ENCODE results near the gene C20orf144.
"Not testable (repeated sequence)": the region's sequence is repeated elsewhere in the genome, so short reads cannot be mapped to it uniquely, and the experiment has no call there.

C20orf144 gene

DNA sequence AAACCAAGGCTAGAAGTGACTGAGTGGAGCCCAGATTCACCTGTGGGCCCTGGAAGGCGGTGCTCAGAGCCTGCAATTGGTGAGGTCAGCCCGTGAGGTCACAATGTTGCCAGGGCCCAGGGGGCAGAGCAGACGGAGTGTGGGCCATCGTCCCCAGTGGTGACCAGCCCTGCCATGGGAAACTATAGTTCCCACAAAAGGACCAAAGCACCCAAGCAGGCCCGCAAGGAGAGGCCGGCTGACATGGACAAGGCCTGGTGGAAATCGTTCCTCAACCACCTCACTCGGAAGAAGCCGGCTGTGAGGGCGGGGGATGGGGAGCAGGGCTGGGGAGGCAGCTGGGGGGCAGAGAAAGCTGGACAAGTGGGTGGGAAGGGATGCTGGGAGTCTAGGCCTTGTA lies at the start of gene C20orf144:
TSS of gene C20orf144 (plus strand) at position 156 of the 400 bp plus-strand sequence. CDS start at position 175, 19 bp downstream.
- DNase-seq (ENCODE audit: extremely low read depth in 1 of 2, low read depth in 1 of 2), result no peak

GRCh38 chr20:33621717-33622400 lies 40.3 kb upstream of the C20orf144 start:
- no peak for DNase-seq (ENCODE audit: extremely low read depth in 1 of 2, low read depth in 1 of 2)

- DNase-seq (ENCODE audit: extremely low read depth in 1 of 2, low read depth in 1 of 2), result no peak
These were observed 39.3 kb upstream of the C20orf144 start for GRCh38 chr20:33622705-33623365.

- DNase-seq (ENCODE audit: extremely low read depth in 1 of 2, low read depth in 1 of 2), result no peak
These were observed 37.7 kb upstream of the C20orf144 start for GRCh38 chr20:33624399-33624798.

DNA sequence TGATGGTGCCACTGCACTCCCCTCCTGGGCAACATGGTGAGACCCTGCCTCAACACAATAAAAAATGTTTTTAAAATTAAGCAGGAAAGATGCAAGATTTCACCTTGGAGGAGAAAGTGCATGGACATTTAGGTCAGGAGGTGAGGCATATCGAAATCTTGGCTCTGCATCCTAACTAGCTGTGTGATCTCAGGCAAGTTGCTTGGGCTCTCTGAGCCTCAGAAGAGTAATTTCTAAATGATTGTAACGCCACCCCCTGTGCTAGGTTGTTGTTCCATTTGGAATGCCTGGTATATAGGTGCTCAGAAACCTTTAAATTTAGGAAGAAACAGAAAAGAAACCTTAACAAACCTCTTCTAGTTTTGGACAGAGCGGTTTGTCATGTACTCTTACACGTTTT lies 35.9 kb upstream of the C20orf144 start:
- no peak for DNase-seq (ENCODE audit: extremely low read depth in 1 of 2, low read depth in 1 of 2)

- no peak for DNase-seq (ENCODE audit: extremely low read depth in 1 of 2, low read depth in 1 of 2)
These were observed 34.4 kb upstream of the C20orf144 start for GRCh38 chr20:33627577-33628216.

DNA sequence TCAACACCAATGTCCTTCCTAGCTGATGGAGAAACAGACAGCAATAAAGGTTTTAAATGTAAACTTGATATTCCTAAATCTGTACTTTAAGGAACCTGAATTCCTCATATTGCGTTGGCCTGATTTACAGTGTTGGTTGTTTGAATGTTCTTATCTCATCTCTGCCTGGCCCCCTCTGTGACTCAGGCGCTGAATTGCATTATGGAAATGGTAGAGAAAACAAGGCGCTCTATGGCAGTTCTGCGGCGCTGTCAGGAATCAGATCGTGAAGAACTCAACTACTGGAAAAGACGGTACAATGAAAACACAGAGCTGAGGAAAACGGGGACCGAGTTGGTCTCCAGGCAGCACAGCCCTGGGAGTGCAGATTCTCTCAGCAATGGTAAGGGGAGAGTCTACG lies 32.6 kb upstream of the C20orf144 start:
- DNase-seq (ENCODE audit: extremely low read depth in 1 of 2, low read depth in 1 of 2), result no peak

DNA sequence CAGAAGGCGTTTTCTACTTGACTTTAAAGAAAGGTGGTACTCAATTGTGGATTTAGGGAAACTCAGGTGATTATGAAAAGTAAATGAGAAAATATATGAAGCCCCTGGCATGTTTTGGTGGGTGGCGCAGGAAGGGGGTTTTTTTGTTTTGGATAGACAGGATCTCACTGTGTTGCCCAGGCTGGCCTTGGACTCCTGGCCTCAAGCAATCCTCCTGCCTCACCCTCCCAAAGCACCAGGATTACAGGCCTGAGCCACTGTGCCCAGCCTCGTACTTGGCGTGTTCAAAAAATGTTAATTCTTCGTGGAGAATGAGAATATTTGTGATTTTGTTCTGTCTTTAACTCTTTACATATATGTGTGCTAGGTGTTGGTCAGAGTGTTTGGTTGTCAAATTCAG lies 32.1 kb upstream of the C20orf144 start:
- DNase-seq (ENCODE audit: extremely low read depth in 1 of 2, low read depth in 1 of 2), result no peak

- no peak for DNase-seq (ENCODE audit: extremely low read depth in 1 of 2, low read depth in 1 of 2)
These were observed 31.6 kb upstream of the C20orf144 start for GRCh38 chr20:33630507-33630906.

GRCh38 chr20:33631910-33632309 lies 30.2 kb upstream of the C20orf144 start:
- not testable (repeated sequence) for DNase-seq (ENCODE audit: extremely low read depth in 1 of 2, low read depth in 1 of 2)

DNA sequence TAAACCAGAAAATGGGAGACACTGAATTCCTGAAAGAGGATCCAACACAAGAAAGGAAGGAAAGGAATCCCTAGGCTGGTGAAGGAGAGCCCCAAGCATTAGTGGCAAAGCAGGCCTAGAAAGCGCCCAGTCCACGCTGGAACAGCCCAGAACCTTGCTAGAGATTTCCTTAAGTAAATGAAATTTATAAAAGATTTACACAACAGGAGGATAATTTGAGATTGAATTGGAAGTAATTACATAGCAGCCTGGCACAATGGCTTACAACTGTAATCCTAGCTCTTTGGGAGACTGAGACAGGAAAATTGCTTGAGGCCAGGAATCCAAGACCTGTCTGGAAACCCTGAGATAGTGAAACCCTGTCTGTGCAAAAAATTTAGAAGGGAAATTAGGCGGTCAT lies 26.8 kb upstream of the C20orf144 start:
- DNase-seq (ENCODE audit: extremely low read depth in 1 of 2, low read depth in 1 of 2), result no peak

- no peak for DNase-seq (ENCODE audit: extremely low read depth in 1 of 2, low read depth in 1 of 2)
These were observed 25.4 kb upstream of the C20orf144 start for GRCh38 chr20:33636776-33637175.

DNA sequence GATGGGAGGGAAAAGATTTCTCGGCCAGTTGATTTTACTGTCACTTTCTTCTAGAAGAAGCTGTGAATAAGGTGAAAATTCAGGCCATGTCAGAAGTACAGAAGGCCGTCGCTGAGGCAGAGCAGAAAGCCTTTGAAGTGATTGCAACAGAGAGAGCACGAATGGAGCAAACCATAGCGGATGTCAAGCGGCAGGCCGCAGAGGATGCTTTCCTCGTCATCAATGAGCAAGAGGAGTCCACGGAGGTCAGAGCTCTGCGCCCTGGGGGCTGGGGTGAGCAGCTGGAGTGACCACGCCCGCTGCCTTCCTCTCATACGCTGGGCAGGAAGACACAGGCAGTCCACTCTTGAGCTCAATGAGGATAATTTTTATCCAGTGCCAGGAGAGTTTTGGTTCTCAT lies 21.8 kb upstream of the C20orf144 start:
- DNase-seq (ENCODE audit: extremely low read depth in 1 of 2, low read depth in 1 of 2), result no peak

GRCh38 chr20:33644313-33645071 lies 17.6 kb upstream of the C20orf144 start:
- no peak for DNase-seq (ENCODE audit: extremely low read depth in 1 of 2, low read depth in 1 of 2)

GRCh38 chr20:33645072-33645358 lies 17.1 kb upstream of the C20orf144 start:
- DNase-seq (ENCODE audit: extremely low read depth in 1 of 2, low read depth in 1 of 2), result no peak

GRCh38 chr20:33645396-33645795 lies 16.7 kb upstream of the C20orf144 start:
- no peak for DNase-seq (ENCODE audit: extremely low read depth in 1 of 2, low read depth in 1 of 2)

DNA sequence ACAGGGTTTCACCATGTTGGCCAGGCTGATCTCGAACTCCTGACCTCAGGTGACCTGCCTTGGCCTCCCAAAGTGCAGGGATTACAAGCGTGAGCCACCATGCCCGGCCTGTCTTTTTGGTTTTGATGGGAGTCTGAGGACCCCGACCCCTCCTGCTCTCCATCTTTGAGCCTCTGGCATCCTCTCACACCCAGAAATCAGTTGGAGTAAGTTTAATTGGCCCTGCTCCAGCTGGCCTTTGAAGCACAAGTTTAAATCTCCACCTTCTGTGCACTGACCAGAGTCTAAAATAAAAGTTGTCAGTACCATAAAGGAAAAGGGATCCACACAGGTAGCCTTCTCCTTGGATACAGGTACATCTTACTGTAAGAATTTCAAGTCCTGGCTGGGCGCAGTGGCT lies 15.9 kb upstream of the C20orf144 start:
- DNase-seq (ENCODE audit: extremely low read depth in 1 of 2, low read depth in 1 of 2), result no peak

DNA sequence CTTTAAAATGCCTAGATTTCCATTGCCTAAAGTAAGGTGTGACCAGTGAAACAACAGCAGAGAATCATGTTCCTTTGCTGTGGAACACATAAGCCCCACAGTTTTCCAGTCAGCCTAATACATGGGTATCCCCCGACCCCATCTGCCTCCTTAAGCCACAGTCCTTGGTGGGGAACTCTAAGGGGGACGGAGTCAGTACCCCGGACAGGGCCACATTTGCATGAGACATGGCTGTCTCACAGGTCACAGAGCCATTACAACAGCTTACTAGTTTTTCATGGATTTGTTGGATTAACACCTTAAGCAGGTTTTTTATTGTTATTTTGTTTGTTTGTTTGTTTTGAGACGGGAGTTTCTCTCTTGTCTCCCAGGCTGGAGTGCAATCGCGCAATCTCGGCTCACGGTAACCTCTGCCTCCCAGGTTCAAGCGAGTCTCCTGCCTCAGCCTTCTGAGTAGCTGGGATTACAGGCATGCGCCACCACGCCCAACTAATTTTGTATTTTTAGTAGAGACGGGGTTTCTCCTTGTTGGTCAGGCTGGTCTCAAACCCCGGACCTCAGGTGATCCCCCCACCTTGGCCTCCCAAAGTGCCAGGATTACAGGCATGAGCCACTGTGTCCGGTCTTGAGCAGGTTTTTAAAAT lies 15.0 kb upstream of the C20orf144 start:
- DNase-seq (ENCODE audit: extremely low read depth in 1 of 2, low read depth in 1 of 2), result not testable (repeated sequence)

- DNase-seq (ENCODE audit: extremely low read depth in 1 of 2, low read depth in 1 of 2), result no peak
These were observed 14.3 kb upstream of the C20orf144 start for GRCh38 chr20:33647603-33648395.

DNA sequence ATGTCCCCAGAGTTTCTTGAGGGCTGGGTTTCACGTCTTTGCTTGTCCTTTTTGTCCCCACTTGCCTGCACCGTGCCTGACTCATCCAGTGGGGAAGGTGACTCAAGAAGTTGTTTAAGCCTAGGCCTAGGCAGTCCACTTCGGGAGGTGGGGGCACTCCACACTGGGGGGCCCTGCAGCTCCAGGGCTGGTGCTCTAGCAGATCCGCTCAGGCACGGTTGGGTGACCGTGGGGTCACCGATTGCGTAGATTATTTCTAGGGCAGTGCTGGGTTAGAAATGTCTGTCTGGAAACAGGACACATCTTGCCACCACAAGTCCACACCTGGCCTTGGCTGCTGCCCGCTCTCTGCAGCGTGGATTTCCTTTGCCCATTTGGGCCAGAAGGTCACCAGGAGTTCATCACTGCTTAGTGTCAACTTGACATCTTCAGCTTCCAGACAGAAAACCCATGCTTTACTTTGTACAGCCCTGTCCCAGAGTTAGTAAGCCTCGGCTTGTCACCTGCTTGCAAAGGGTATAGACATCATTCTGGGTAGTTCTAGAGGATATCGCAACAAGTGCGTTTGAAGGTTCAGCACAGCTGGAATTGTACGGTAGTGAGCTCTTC lies 13.6 kb upstream of the C20orf144 start:
- no peak for DNase-seq (ENCODE audit: extremely low read depth in 1 of 2, low read depth in 1 of 2)

Measured in activated CD8-positive, alpha-beta memory T cell treated with anti-CD3 and anti-CD28 coated beads for 1 hour (primary cell).